DOHH2 (cell line): ENCODE results near the gene UMODL1.

Source experiments
- H3F3A ChIP-seq: fragments of 200-600 bp; sonication (generic), shearing (Covaris generic); 2 replicates; pipeline ENCODE4 v1.6.0; 2016; ENCODE audit warnings: antibody characterized with exemption, mild to moderate bottlenecking; ENCODE audit not compliant: control insufficient read depth, insufficient read depth
- H3K27ac ChIP-seq: fragments of 200-600 bp; sonication (generic); 2 replicates; pipeline ENCODE4 v1.5.1; 2014; ENCODE audit warnings: low read depth, mild to moderate bottlenecking, low read length, moderate library complexity
- H3K27me3 ChIP-seq: fragments of 200-600 bp; sonication (generic); 2 replicates; pipeline ENCODE4 v1.6.1; 2014; ENCODE audit warnings: mild to moderate bottlenecking, low read length, mixed read lengths; ENCODE audit not compliant: control insufficient read depth
- H3K36me3 ChIP-seq: fragments of 200-600 bp; sonication (generic); 2 replicates; pipeline ENCODE4 v1.6.1; 2014; ENCODE audit warnings: mild to moderate bottlenecking, low read length, moderate library complexity, mixed read lengths; ENCODE audit not compliant: control insufficient read depth
- H3K4me1 ChIP-seq: fragments of 200-600 bp; sonication (generic); 2 replicates; pipeline ENCODE4 v1.6.1; 2014; ENCODE audit warnings: mild to moderate bottlenecking, low read length, mixed read lengths; ENCODE audit not compliant: control insufficient read depth
- H3K4me2 ChIP-seq: fragments of 200-600 bp; sonication (generic); 2 replicates; pipeline ENCODE4 v1.6.0; 2014; ENCODE audit warnings: mild to moderate bottlenecking, low read length, moderate library complexity
- H3K4me3 ChIP-seq: fragments of 200-600 bp; sonication (generic); 2 replicates; pipeline ENCODE4 v1.5.1; 2014; ENCODE audit warnings: mild to moderate bottlenecking, low read length, mixed read lengths
- H3K79me2 ChIP-seq: fragments of 200-600 bp; sonication (generic); 2 replicates; pipeline ENCODE4 v1.6.1; 2014; ENCODE audit warnings: mild to moderate bottlenecking, low read length, mixed read lengths; ENCODE audit not compliant: control insufficient read depth
- H3K9me2 ChIP-seq: fragments of 200-600 bp; sonication (generic); replicated peaks from 2 replicates; pipeline ENCODE4 v1.6.1; 2014; ENCODE audit warnings: mild to moderate bottlenecking, low read length, mixed read lengths; ENCODE audit not compliant: control insufficient read depth
- H3K9me3 ChIP-seq: fragments of 200-600 bp; sonication (generic); 2 replicates; pipeline ENCODE4 v1.6.1; 2014; ENCODE audit warnings: antibody characterized with exemption, low read length, mixed read lengths; ENCODE audit not compliant: control insufficient read depth, insufficient read depth
- H4K20me1 ChIP-seq: fragments of 200-600 bp; sonication (generic); 2 replicates; pipeline ENCODE4 v1.6.0; 2014; ENCODE audit warnings: low read depth, mild to moderate bottlenecking, antibody characterized with exemption, low read length, moderate library complexity; ENCODE audit not compliant: control insufficient read depth, insufficient read depth
- EZH2phosphoT487 ChIP-seq: fragments of 200-600 bp; sonication (generic); IDR thresholded peaks from 2 replicates; pipeline ENCODE4 v1.6.1; 2017; ENCODE audit warnings: borderline replicate concordance, mild to moderate bottlenecking, antibody characterized with exemption, low read length, moderate library complexity, mixed read lengths
- TF ChIP-seq, protein P1 (sequence below): fragments of 200-600 bp; sonication (generic); IDR thresholded peaks from one replicate; pipeline ENCODE4 v1.5.1; 2014; ENCODE audit warnings: antibody characterized with exemption, mild to moderate bottlenecking, low read depth, low read length; ENCODE audit not compliant: poor library complexity, severe bottlenecking

Gene UMODL1

GRCh38 chr21:42083361-42083690, 12.2 kb downstream of the UMODL1 start:
- Histone ChIP-seq H3K36me3 (no peaks in the 10 kb centered on the region), H3K9me3 (no peaks in the 10 kb centered on the region), H3K4me2 (no peak overlapping the region), H3K9me2 (no peaks in the 10 kb centered on the region), H3K27me3 (peaks cover 10% of the 10 kb centered on the region; the same call in 1 of the 2 replicates), H3K79me2 (no peaks in the 10 kb centered on the region), H3K4me3 (no peak overlapping the region), H3K4me1 (no peaks in the 10 kb centered on the region), H3K27ac (no peak overlapping the region), H3F3A (no peaks in the 10 kb centered on the region), H4K20me1 (no peaks in the 10 kb centered on the region)
- TF ChIP-seq EZH2phosphoT487, result no peak
- TF ChIP-seq, protein P1, sequence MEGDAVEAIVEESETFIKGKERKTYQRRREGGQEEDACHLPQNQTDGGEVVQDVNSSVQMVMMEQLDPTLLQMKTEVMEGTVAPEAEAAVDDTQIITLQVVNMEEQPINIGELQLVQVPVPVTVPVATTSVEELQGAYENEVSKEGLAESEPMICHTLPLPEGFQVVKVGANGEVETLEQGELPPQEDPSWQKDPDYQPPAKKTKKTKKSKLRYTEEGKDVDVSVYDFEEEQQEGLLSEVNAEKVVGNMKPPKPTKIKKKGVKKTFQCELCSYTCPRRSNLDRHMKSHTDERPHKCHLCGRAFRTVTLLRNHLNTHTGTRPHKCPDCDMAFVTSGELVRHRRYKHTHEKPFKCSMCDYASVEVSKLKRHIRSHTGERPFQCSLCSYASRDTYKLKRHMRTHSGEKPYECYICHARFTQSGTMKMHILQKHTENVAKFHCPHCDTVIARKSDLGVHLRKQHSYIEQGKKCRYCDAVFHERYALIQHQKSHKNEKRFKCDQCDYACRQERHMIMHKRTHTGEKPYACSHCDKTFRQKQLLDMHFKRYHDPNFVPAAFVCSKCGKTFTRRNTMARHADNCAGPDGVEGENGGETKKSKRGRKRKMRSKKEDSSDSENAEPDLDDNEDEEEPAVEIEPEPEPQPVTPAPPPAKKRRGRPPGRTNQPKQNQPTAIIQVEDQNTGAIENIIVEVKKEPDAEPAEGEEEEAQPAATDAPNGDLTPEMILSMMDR, result no peak

DNA sequence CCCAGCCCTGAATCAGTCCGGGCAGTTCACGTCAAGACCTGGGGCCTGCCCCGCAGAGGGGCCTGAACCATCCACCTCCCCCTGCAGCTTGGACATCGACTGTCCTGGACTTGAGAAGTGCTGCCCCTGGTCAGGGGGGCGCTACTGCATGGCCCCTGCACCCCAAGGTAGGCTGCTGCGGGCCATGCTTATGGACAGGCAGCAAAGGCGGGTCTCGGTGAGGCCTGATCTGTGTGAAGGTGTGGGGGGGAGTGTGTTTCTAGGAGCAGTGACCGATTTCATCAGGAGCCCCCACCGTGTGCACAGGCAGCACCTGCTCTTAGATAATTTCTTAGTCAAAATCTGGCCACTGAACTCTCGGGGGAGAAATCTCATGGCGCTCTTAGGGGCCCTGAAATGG, 13.0 kb downstream of the UMODL1 start:
- Histone ChIP-seq H3K79me2 (no peaks in the 10 kb centered on the region), H3K36me3 (no peaks in the 10 kb centered on the region), H3F3A (no peaks in the 10 kb centered on the region), H3K9me3 (no peaks in the 10 kb centered on the region), H3K27me3 (peaks cover 10% of the 10 kb centered on the region; the same call in 1 of the 2 replicates), H3K9me2 (no peaks in the 10 kb centered on the region), H3K4me3 (no peak overlapping the region), H4K20me1 (no peaks in the 10 kb centered on the region), H3K27ac (no peak overlapping the region), H3K4me1 (no peaks in the 10 kb centered on the region), H3K4me2 (no peak overlapping the region)
- TF ChIP-seq EZH2phosphoT487, result no peak
- TF ChIP-seq, protein P1, result no peak

- no peaks in the 10 kb centered on the region for H3K9me2 ChIP-seq
- no peaks in the 10 kb centered on the region for H3K36me3 ChIP-seq
- no peaks in the 10 kb centered on the region for H3K9me3 ChIP-seq
- no peaks in the 10 kb centered on the region for H4K20me1 ChIP-seq
- no peak overlapping the region for H3K4me3 ChIP-seq
- no peaks in the 10 kb centered on the region for H3K79me2 ChIP-seq
- H3K4me1 ChIP-seq, result no peaks in the 10 kb centered on the region
- no peak overlapping the region for H3K27ac ChIP-seq
- peaks cover 10% of the 10 kb centered on the region; the same call in 1 of the 2 replicates for H3K27me3 ChIP-seq
- no peak overlapping the region for H3K4me2 ChIP-seq
- TF ChIP-seq, protein P1, result no peak
- TF ChIP-seq EZH2phosphoT487, result no peak
- H3F3A ChIP-seq, result no peaks in the 10 kb centered on the region
These were observed 14.3 kb downstream of the UMODL1 start for GRCh38 chr21:42085246-42086077.
